ENCODE measurements around the gene LAMTOR1.

The LAMTOR1 gene

GRCh38 chr11:72083414-72083813 is 19.7 kb downstream of the LAMTOR1 start:
- no peak for DNase-seq

GRCh38 chr11:72081821-72082453 is 21.2 kb downstream of the LAMTOR1 start:
- DNase-seq, result no peak

- no peak for DNase-seq
Observed at GRCh38 chr11:72081184-72081644, 21.9 kb downstream of the LAMTOR1 start.

GRCh38 chr11:72080326-72081183 is 22.5 kb downstream of the LAMTOR1 start, which contains the start of the genes LRRC51 and NUMA1:
TSS of gene LRRC51 (plus strand) at chr11:72080850. CDS start at chr11:72089084, 8,234 bp downstream.
TSS of gene NUMA1 (minus strand) at chr11:72080542. CDS start at chr11:72035943, 44,599 bp downstream.
- DNase-seq, result peak; percentile 97

GRCh38 chr11:72079819-72080325 is 23.2 kb downstream of the LAMTOR1 start:
- DNase-seq, result peak; percentile 55

- DNase-seq, result no peak
Observed at GRCh38 chr11:72078477-72078876, 24.6 kb downstream of the LAMTOR1 start.

- no peak for DNase-seq
Observed at GRCh38 chr11:72075756-72076155, 27.3 kb downstream of the LAMTOR1 start.

GRCh38 chr11:72075109-72075508 is 28.0 kb downstream of the LAMTOR1 start:
- no peak for DNase-seq

GRCh38 chr11:72072348-72072747 is 30.7 kb downstream of the LAMTOR1 start:
- no peak for DNase-seq

GRCh38 chr11:72070491-72070890 is 32.6 kb downstream of the LAMTOR1 start:
- no peak for DNase-seq

- no peak for DNase-seq
Observed at GRCh38 chr11:72069787-72070251, 33.3 kb downstream of the LAMTOR1 start.

- DNase-seq, result no peak
Observed at GRCh38 chr11:72069200-72069599, 33.9 kb downstream of the LAMTOR1 start.

GRCh38 chr11:72067676-72068075 is 35.4 kb downstream of the LAMTOR1 start:
- no peak for DNase-seq

GRCh38 chr11:72067266-72067665 is 35.8 kb downstream of the LAMTOR1 start:
- DNase-seq, result no peak

- no peak for DNase-seq
Observed at GRCh38 chr11:72066855-72067254, 36.2 kb downstream of the LAMTOR1 start.

GRCh38 chr11:72061739-72062396 is 41.2 kb downstream of the LAMTOR1 start:
- DNase-seq, result no peak

- no peak for DNase-seq
Observed at GRCh38 chr11:72058416-72059034, 44.6 kb downstream of the LAMTOR1 start.

GRCh38 chr11:72048766-72049460 is 54.2 kb downstream of the LAMTOR1 start:
- DNase-seq, result no peak

Measured in right kidney (tissue), 1 donor.